K562 (cell line): ENCODE data around the gene ANGEL2. TPM values are rescaled to one million over a fixed set of nuclear protein-coding genes. Genes with fewer than 3 reads are reported as not detected.

ENCODE experiments used
- ATAC-seq: fragments of 200-7000 bp; cut with Tn5 transposase; 3 replicates; pipeline ENCODE4 v1.9.1; 2020; ENCODE audit warnings: moderate library complexity
- BruUV-seq: library from RNA; stranded (reverse); fragments of 400-500 nt; replicated peaks from 2 replicates; lab custom pipeline; 2021; lab: Mats Ljungman, UMichigan
- CTCF ChIA-PET: fragments of 300-600 bp; formaldehyde crosslinking; extraction: SDS; loops from one replicate; lab custom pipeline; 2021; ENCODE audit warnings: low intra/inter-chr PET ratio; lab: Yijun Ruan, JAX
- POLR2A ChIA-PET: fragments of 300-600, 350-650 bp; sonication (Branson Sonifier 250); formaldehyde crosslinking; extraction: SDS; loops from one replicate; lab custom pipeline; 2021; ENCODE audit warnings: antibody characterized with exemption, inconsistent platforms; lab: Yijun Ruan, JAX
- DNase-seq, 4 experiments: peaks; one replicate each; pipeline versions ENCODE4 v3.0.0 to v3.0.0-alpha.2; 2011 to 2018; ENCODE audit warnings: low spot score in 3 of 4, mixed read lengths in 3 of 4; ENCODE audit errors: extremely low read depth in 1 of 4
- FAIRE-seq: peaks from 2 replicates; lab custom pipeline; 2011; peaks lifted over from hg19 to GRCh38; lab: Jason Lieb, UNC
- H2AFZ ChIP-seq: 2 replicates; pipeline ENCODE4 v1.6.0; 2011; ENCODE audit warnings: low read depth, low read length, control low read depth, inconsistent platforms
- H3K27ac ChIP-seq: fragments of 200-600 bp; 3 replicates; pipeline ENCODE4 v1.8.0; 2011; ENCODE audit warnings: low read depth, mild to moderate bottlenecking, control low read depth, inconsistent platforms, low read length, moderate library complexity, mixed read lengths; ENCODE audit errors: extremely low read depth
- H3K27me3 ChIP-seq, 2 experiments: fragments of 300-600 bp in 1 of 2; 2 replicates in 1 of 2; 3 replicates in 1 of 2; pipeline versions ENCODE4 v1.6.0 to v1.8.0; 2011; ENCODE audit warnings: inconsistent platforms in 2 of 2, low read length in 2 of 2, mild to moderate bottlenecking in 1 of 2, mixed read lengths in 1 of 2, moderate library complexity in 1 of 2; ENCODE audit not compliant: control insufficient read depth in 2 of 2, insufficient read depth in 2 of 2
- H3K36me3 ChIP-seq: fragments of 300-600 bp; 3 replicates; pipeline ENCODE4 v1.8.0; 2011; ENCODE audit warnings: mild to moderate bottlenecking, low read length, inconsistent platforms; ENCODE audit not compliant: control insufficient read depth, insufficient read depth
- H3K4me1 ChIP-seq, 2 experiments: fragments of 200-600 bp in 1 of 2; replicated peaks in 1 of 2; 2 replicates in 1 of 2; 3 replicates in 1 of 2; pipeline versions ENCODE4 v1.5.1 to v1.8.0; 2011; ENCODE audit warnings: inconsistent platforms in 2 of 2, low read length in 2 of 2, mild to moderate bottlenecking in 1 of 2, mixed read lengths in 1 of 2, moderate library complexity in 1 of 2; ENCODE audit not compliant: control insufficient read depth in 2 of 2, insufficient read depth in 2 of 2
- H3K4me2 ChIP-seq: 2 replicates; pipeline ENCODE4 v1.6.1; 2011; ENCODE audit warnings: low read length, control low read depth, inconsistent platforms, mixed read lengths; ENCODE audit not compliant: insufficient read depth
- H3K4me3 ChIP-seq: fragments of 200-600 bp; sonication (generic), shearing (Covaris generic); 2 replicates; pipeline ENCODE4 v1.5.1; 2016; ENCODE audit warnings: control low read depth, inconsistent platforms
- H3K79me2 ChIP-seq: fragments of 200-600 bp; 3 replicates; pipeline ENCODE4 v1.8.0; 2011; ENCODE audit warnings: low read length, inconsistent platforms; ENCODE audit not compliant: control insufficient read depth, insufficient read depth
- H3K9ac ChIP-seq, 2 experiments: 2 replicates each; pipeline versions ENCODE4 v1.6.0 to v1.6.1; 2011; ENCODE audit warnings: low read depth in 2 of 2, low read length in 2 of 2, control low read depth in 1 of 2, inconsistent platforms in 1 of 2, mild to moderate bottlenecking in 1 of 2, mixed read lengths in 1 of 2; ENCODE audit not compliant: insufficient read depth in 1 of 2
- H3K9me1 ChIP-seq: one replicate; pipeline ENCODE4 v1.6.0; 2011; ENCODE audit warnings: inconsistent platforms, mild to moderate bottlenecking, low read length, moderate library complexity; ENCODE audit not compliant: control insufficient read depth, insufficient read depth
- H3K9me3 ChIP-seq: replicated peaks from 2 replicates; pipeline ENCODE4 v1.5.1; 2011; ENCODE audit warnings: low read depth, low read length, inconsistent platforms; ENCODE audit not compliant: control insufficient read depth, insufficient read depth
- H4K20me1 ChIP-seq: replicated peaks from 2 replicates; pipeline ENCODE4 v1.6.1; 2011; ENCODE audit warnings: low read length, inconsistent platforms, mixed read lengths; ENCODE audit not compliant: control insufficient read depth, insufficient read depth
- GTF2A2 ChIP-seq: IDR thresholded peaks from 2 replicates; pipeline ENCODE4 v1.6.1; 2016; ENCODE audit warnings: mild to moderate bottlenecking, missing genetic modification characterization, missing compliant biosample characterization
- HBP1 ChIP-seq: fragments of 450-650 bp; formaldehyde crosslinking; IDR thresholded peaks from 2 replicates; pipeline ENCODE4 v1.4.0; 2022; ENCODE audit warnings: missing genetic modification characterization
- MTA3 ChIP-seq: fragments of 450-650 bp; formaldehyde crosslinking; IDR thresholded peaks from 2 replicates; pipeline ENCODE4 v1.6.1; 2017; ENCODE audit warnings: mild to moderate bottlenecking, borderline replicate concordance
- POLR3A ChIP-seq: IDR thresholded peaks from 2 replicates; pipeline ENCODE4 v1.6.1; 2011; ENCODE audit warnings: borderline replicate concordance, mild to moderate bottlenecking, moderate library complexity; ENCODE audit not compliant: insufficient read length, insufficient read depth; ENCODE audit errors: extremely low read depth
- RHOXF2B ChIP-seq: fragments of 250-450 bp; sonication (Bioruptor Pico); conservative IDR thresholded peaks from 2 replicates; pipeline ENCODE4 v1.5.1; 2021
- ZNF24 ChIP-seq: fragments of 450-650 bp; IDR thresholded peaks from 2 replicates; pipeline ENCODE4 v1.6.1; 2016
- WGBS: fragments of 100-300 bp; shearing (Covaris generic); methylation state at CpG from one replicate; pipeline ENCODE4 v1.1.6; 2016; ENCODE audit warnings: low coverage, mixed read lengths; ENCODE audit not compliant: insufficient coverage; ENCODE audit errors: missing lambda C conversion rate; 5-methylcytosine and 5-hydroxymethylcytosine counted together
- in situ Hi-C: fragments of 300-500 bp; cut with MboI; formaldehyde crosslinking; loops from 4 replicates; pipeline ENCODE4 v1.15.0; 2018; ENCODE audit warnings: inconsistent platforms, mixed read lengths
- intact Hi-C: fragments of 100-400 bp; cut with micrococcal nuclease; formaldehyde crosslinking; loops from 2 replicates; pipeline ENCODE4 v1.14.2; 2022
- polyA plus RNA-seq, 8 experiments: library from polyadenylated mRNA; depleted of rRNA in 4 of 8; stranded (reverse) in 5 of 8; unstranded in 3 of 8; fragments of >200 nt; fragmentation: Nextera tagmentation in 2 of 8; fragmentation: Illumina TruSeq in 1 of 8; extraction: Ambion mirVana in 2 of 8; extraction: Trizol in 1 of 8; gene quantifications; 2 replicates each; pipeline versions ENCODE4 v1.2.1 to v1.2.3, GENCODE V29; 2011 to 2014; ENCODE audit warnings: inconsistent platforms in 1 of 8, missing spikeins in 1 of 8
- total RNA-seq, 7 experiments: library from RNA; depleted of rRNA in 6 of 7; stranded (reverse); fragments of >200 nt in 6 of 7; fragmentation: Illumina TruSeq in 2 of 7; extraction: Trizol in 2 of 7; gene quantifications; 2 replicates each; pipeline versions ENCODE4 v1.2.1 to v1.2.3, GENCODE V29; 2011 to 2021; ENCODE audit warnings: low replicate concordance in 1 of 7
- TF ChIP-seq, protein P1 (sequence below): sonication (generic); formaldehyde crosslinking; IDR thresholded peaks from 2 replicates; pipeline ENCODE4 v1.8.0; 2022; ENCODE audit warnings: mild to moderate bottlenecking, missing genetic modification reagents

Gene ANGEL2
- total and polyA plus RNA-seq, 9 of the 15 experiments (the other 6 are each of a cell fraction or from before 2014, with no cell fraction given), result 6.8 to 34.6 (median 26.2) TPM

GRCh38 chr1:212955961-212956620 lies 59.6 kb downstream of the ANGEL2 start:
- Histone ChIP-seq H3K36me3 (no peaks in the 10 kb centered on the region), H2AFZ (no peak overlapping the region), H3K79me2 (no peaks in the 10 kb centered on the region), H3K27ac (no peak overlapping the region), H4K20me1 (no peaks in the 10 kb centered on the region), H3K4me3 (no peak overlapping the region), H3K4me2 (no peak overlapping the region), H3K9me1 (no peaks in the 10 kb centered on the region), H3K4me1 (peaks cover 0 to 9% of the 10 kb centered on the region in 2 experiments; a peak in 2 of 5 replicates), H3K9me3 (no peaks in the 10 kb centered on the region), H3K27me3 (peaks cover 63 to 95% of the 10 kb centered on the region in 2 experiments), H3K9ac (no peak overlapping the region)
- BruUV-seq, result no TSS peak
- DNase-seq (no peak), ATAC-seq (no peak), FAIRE-seq (no peak)
- in situ Hi-C loops (no loop called here), intact Hi-C loops (no loop called here)
- TF ChIP-seq GTF2A2 (tag) (no peak), MTA3 (no peak), ZNF24 (no peak), RHOXF2B (CRISPR knock-in tag) (no peak), HBP1 (CRISPR knock-in tag) (no peak), POLR3A (no peak)
- TF ChIP-seq, protein P1, sequence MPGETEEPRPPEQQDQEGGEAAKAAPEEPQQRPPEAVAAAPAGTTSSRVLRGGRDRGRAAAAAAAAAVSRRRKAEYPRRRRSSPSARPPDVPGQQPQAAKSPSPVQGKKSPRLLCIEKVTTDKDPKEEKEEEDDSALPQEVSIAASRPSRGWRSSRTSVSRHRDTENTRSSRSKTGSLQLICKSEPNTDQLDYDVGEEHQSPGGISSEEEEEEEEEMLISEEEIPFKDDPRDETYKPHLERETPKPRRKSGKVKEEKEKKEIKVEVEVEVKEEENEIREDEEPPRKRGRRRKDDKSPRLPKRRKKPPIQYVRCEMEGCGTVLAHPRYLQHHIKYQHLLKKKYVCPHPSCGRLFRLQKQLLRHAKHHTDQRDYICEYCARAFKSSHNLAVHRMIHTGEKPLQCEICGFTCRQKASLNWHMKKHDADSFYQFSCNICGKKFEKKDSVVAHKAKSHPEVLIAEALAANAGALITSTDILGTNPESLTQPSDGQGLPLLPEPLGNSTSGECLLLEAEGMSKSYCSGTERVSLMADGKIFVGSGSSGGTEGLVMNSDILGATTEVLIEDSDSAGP (CRISPR knock-in tag), result no peak
- ChIA-PET CTCF (no interaction called here), POLR2A (interaction anchor here (1.0 kb wide), 1 partner anchor 23 kb away, joined by 3 read pairs; no protein-coding TSS in a partner anchor)
- 2% methylated on average over 8 of the region's 8 CpGs for WGBS
